Thyroid gland (tissue), 4 donors: ENCODE data around the gene SH3RF1. TPM values are rescaled to one million over a fixed set of nuclear protein-coding genes. Genes with fewer than 3 reads are reported as not detected.

ENCODE experiments used
- DNase-seq, 2 donors: peaks; one replicate each; pipeline ENCODE4 v3.0.0-alpha.2; 2019
- H3K27ac ChIP-seq, 3 donors: fragments of 200-600 bp; sonication (generic); 1 replicate in 2 of 3; 2 replicates in 1 of 3; pipeline ENCODE4 v1.5.1; 2016 to 2019; ENCODE audit warnings: mild to moderate bottlenecking in 1 of 3, moderate library complexity in 1 of 3
- H3K27me3 ChIP-seq: fragments of 200-600 bp; sonication (generic); one replicate; pipeline ENCODE4 v1.5.1; 2019
- H3K36me3 ChIP-seq, 2 donors: fragments of 200-600 bp; sonication (generic); one replicate each; pipeline ENCODE4 v1.5.1; 2016 to 2019
- H3K4me1 ChIP-seq, 2 donors: fragments of 200-600 bp; sonication (generic); one replicate each; pipeline ENCODE4 v1.5.1; 2017 to 2019
- H3K4me3 ChIP-seq, 3 donors: fragments of 200-600 bp; sonication (generic); replicated peaks in 1 of 3; 1 replicate in 2 of 3; 2 replicates in 1 of 3; pipeline ENCODE4 v1.5.1; 2016; ENCODE audit warnings: mild to moderate bottlenecking in 1 of 3
- H3K9me3 ChIP-seq: fragments of 200-600 bp; sonication (generic); one replicate; pipeline ENCODE4 v1.5.1; 2017
- POLR2A ChIP-seq, 2 donors: fragments of 450-650 bp; IDR thresholded peaks; one replicate each; pipeline ENCODE4 v1.6.1; 2017; ENCODE audit warnings: antibody characterized with exemption in 2 of 2, mild to moderate bottlenecking in 2 of 2, moderate library complexity in 1 of 2
- WGBS, 2 donors: methylation state at CpG; one replicate each; pipeline ENCODE4 v1.1.5; 2017; 5-methylcytosine and 5-hydroxymethylcytosine counted together
- intact Hi-C: fragments of 100-400 bp; cut with DNase I; formaldehyde crosslinking; loops from one replicate; pipeline ENCODE4 v1.15.1; 2023
- total RNA-seq, 4 donors: library from RNA; depleted of rRNA; stranded (reverse); fragments of >200 nt; gene quantifications; one replicate each; pipeline ENCODE4 v1.2.3, GENCODE V29; 2016
- TF ChIP-seq, protein P1 (sequence below), 6 experiments: fragments of 200-600 bp in 3 of 6; fragments of 450-650 bp in 3 of 6; sonication (generic) in 3 of 6; IDR thresholded peaks; one replicate each; pipeline ENCODE4 v1.5.1; 2016 to 2019; ENCODE audit warnings: antibody characterized with exemption in 6 of 6, mild to moderate bottlenecking in 2 of 6, inconsistent platforms in 1 of 6, moderate library complexity in 1 of 6

The SH3RF1 gene
- total RNA-seq, 4 donors from 2014 or later = 29.0 to 41.7 (median 32.5) TPM

DNA sequence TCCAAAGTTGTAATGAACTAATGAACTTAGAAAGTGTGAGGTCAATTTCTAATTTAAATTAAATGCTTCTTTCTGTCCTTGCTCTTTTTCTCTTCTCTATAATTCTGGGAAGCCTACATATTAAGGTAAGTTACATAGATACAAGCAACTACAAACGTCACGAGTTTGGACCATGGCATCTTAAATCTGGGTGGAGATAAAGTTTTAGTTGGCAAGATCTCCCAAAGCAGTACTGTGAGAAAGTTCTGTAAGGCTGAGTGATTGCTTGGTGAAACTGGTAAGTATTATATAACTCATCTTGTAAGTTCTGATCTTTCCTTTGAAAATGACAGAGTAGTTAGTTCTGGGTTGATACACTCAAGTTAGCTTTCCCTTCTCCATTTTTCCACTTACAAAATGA is 135.0 kb downstream of the SH3RF1 start:
- Histone ChIP-seq H3K4me3 (no peak overlapping the region), H3K36me3 (no peaks in the 10 kb centered on the region), H3K27me3 (no peaks in the 10 kb centered on the region), H3K4me1 (peaks cover 54 to 71% of the 10 kb centered on the region in 2 donors), H3K27ac (peak overlapping the region; percentile 86 to 98 (median 96)), H3K9me3 (no peaks in the 10 kb centered on the region)
- DNase-seq = no peak
- intact Hi-C loops = loop anchor here (10.0 kb wide), 1 partner anchor 129 kb away; no protein-coding TSS in a partner anchor
- TF ChIP-seq, protein P1, sequence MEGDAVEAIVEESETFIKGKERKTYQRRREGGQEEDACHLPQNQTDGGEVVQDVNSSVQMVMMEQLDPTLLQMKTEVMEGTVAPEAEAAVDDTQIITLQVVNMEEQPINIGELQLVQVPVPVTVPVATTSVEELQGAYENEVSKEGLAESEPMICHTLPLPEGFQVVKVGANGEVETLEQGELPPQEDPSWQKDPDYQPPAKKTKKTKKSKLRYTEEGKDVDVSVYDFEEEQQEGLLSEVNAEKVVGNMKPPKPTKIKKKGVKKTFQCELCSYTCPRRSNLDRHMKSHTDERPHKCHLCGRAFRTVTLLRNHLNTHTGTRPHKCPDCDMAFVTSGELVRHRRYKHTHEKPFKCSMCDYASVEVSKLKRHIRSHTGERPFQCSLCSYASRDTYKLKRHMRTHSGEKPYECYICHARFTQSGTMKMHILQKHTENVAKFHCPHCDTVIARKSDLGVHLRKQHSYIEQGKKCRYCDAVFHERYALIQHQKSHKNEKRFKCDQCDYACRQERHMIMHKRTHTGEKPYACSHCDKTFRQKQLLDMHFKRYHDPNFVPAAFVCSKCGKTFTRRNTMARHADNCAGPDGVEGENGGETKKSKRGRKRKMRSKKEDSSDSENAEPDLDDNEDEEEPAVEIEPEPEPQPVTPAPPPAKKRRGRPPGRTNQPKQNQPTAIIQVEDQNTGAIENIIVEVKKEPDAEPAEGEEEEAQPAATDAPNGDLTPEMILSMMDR (IDR thresholded peaks at IDR 0.05) = no peak
- no peak for TF ChIP-seq POLR2A (IDR thresholded peaks at IDR 0.05)
- 24 to 30% methylated on average over 2 of the region's 2 CpGs for WGBS, 2 donors

GRCh38 chr4:169133932-169134331 is 136.8 kb downstream of the SH3RF1 start:
- no peak overlapping the region for H3K4me3 ChIP-seq
- H3K27ac ChIP-seq = peak overlapping the region; percentile 86 to 98 (median 96)
- no peaks in the 10 kb centered on the region for H3K9me3 ChIP-seq
- no peak for TF ChIP-seq POLR2A (IDR thresholded peaks at IDR 0.05)
- TF ChIP-seq, protein P1 (IDR thresholded peaks at IDR 0.05) = no peak
- peak; percentile 74 to 80 for DNase-seq
- H3K36me3 ChIP-seq = peaks cover 3 to 5% of the 10 kb centered on the region in 2 donors
- intact Hi-C loops = loop anchor here (10.0 kb wide), 1 partner anchor 131 kb away; no protein-coding TSS in a partner anchor
- no peaks in the 10 kb centered on the region for H3K27me3 ChIP-seq
- H3K4me1 ChIP-seq = peaks cover 54 to 71% of the 10 kb centered on the region in 2 donors
- WGBS, 2 donors = 27 to 42% methylated on average over 3 of the region's 3 CpGs

DNA sequence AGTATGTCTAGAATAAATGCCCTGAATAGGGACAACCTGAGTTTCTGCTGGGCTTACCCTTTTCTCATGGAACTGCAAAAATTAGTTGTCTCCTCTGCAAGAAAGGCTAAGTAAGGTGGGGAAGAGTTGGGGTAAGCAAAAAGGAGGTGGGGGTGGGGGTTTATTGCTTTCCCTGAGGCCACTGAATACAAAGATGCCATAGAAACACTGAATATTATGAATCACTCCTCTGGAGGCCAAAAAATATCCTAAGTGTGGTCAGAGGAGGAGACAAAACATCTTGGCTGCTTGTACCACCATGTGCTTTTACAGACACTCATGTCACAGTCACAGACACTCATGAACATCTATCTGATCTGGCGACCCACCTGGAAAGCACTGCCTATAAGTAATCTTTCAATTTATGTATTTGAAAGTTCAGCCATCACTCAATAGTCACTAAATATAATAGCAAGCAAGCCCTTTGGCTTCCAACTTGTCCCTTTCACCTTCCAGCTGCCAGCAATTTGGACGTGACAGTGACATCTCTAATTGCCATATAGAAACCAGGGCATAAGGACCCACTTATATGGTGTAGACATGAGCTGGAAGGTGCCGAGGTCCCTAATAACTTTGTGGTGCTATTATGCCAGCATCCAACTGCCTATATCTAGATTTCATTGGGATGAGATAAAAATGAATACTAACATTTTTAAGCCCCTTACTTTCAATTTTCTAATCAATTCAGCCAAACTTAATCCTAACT is 138.0 kb downstream of the SH3RF1 start:
- intact Hi-C loops = loop anchor here (10.0 kb wide), 1 partner anchor 132 kb away; no protein-coding TSS in a partner anchor
- TF ChIP-seq POLR2A (IDR thresholded peaks at IDR 0.05) = no peak
- TF ChIP-seq, protein P1 (IDR thresholded peaks at IDR 0.05) = no peak
- Histone ChIP-seq H3K9me3 (no peaks in the 10 kb centered on the region), H3K36me3 (peaks cover 3 to 8% of the 10 kb centered on the region in 2 donors), H3K4me1 (peaks cover 46 to 71% of the 10 kb centered on the region in 2 donors), H3K27me3 (no peaks in the 10 kb centered on the region), H3K27ac (peak overlapping the region; percentile 86 to 98 (median 96)), H3K4me3 (no peak overlapping the region)
- WGBS, 2 donors = 95 to 99% methylated on average over 3 of the region's 3 CpGs
- no peak for DNase-seq

GRCh38 chr4:169131556-169132208 is 139.1 kb downstream of the SH3RF1 start:
- intact Hi-C loops = loop anchor here (10.0 kb wide), 1 partner anchor 133 kb away; no protein-coding TSS in a partner anchor
- 48% methylated on average over 9 of the region's 9 CpGs for WGBS, 2 donors
- no peaks in the 10 kb centered on the region for H3K9me3 ChIP-seq
- H3K4me3 ChIP-seq = no peak overlapping the region
- peaks cover 40 to 61% of the 10 kb centered on the region in 2 donors for H3K4me1 ChIP-seq
- peak overlapping the region; percentile 86 to 98 (median 96) for H3K27ac ChIP-seq
- H3K36me3 ChIP-seq = peaks cover 3 to 8% of the 10 kb centered on the region in 2 donors
- DNase-seq = peak; percentile 68
- TF ChIP-seq, protein P1 (IDR thresholded peaks at IDR 0.05) = peak in 1 of 6 experiments; percentile 35
- peak in 1 of 2 donors; percentile 55 for TF ChIP-seq POLR2A (IDR thresholded peaks at IDR 0.05)
- no peaks in the 10 kb centered on the region for H3K27me3 ChIP-seq
